Adrenal gland (tissue), 5 donors: ENCODE data around the gene LACRT.

Source experiments
- CTCF ChIP-seq, 6 experiments: fragments of 450-650 bp in 4 of 6; fragments of 200-600 bp in 2 of 6; sonication (generic) in 1 of 6; IDR thresholded peaks; 1 replicate in 5 of 6; 2 replicates in 1 of 6; pipeline versions ENCODE4 v1.5.1 to v1.8.0; 2016 to 2021; ENCODE audit warnings: antibody characterized with exemption in 6 of 6, mild to moderate bottlenecking in 2 of 6, moderate library complexity in 1 of 6
- POLR2A ChIP-seq, 2 donors: fragments of 450-650 bp; IDR thresholded peaks; one replicate each; pipeline ENCODE4 v1.6.1; 2017; ENCODE audit warnings: antibody characterized with exemption in 2 of 2, mild to moderate bottlenecking in 2 of 2, moderate library complexity in 1 of 2
- donor health status: DM: no; HTN: no; CAD: no.

- TF ChIP-seq CTCF (IDR thresholded peaks at IDR 0.05), result no peak
- TF ChIP-seq POLR2A (IDR thresholded peaks at IDR 0.05), result no peak
Measured at GRCh38 chr12:54586620-54587019, 48.1 kb downstream of the LACRT start.
